Activated CD4-positive, alpha-beta T cell treated with anti-CD3 and anti-CD28 coated beads for 36 hours (primary cell): ENCODE measurements around the gene SLC25A22. TPM values are rescaled to one million over a fixed set of nuclear protein-coding genes. Genes with fewer than 3 reads are reported as not detected.

Source experiments
- ATAC-seq: fragments of 200-7000 bp; cut with Tn5 transposase; one replicate; pipeline ENCODE4 v1.10.0; 2021; ENCODE audit warnings: mild to moderate bottlenecking, moderate library complexity
- CTCF ChIA-PET: fragments of 350-600 bp; sonication (Branson Sonifier 250); formaldehyde crosslinking; loops from one replicate; lab custom pipeline; 2021; ENCODE audit warnings: antibody characterized with exemption; lab: Charles Lee
- POLR2A ChIA-PET: fragments of 350-600 bp; sonication (Branson Sonifier 250); formaldehyde crosslinking; loops from one replicate; lab custom pipeline; 2021; ENCODE audit warnings: antibody characterized with exemption, inconsistent platforms; lab: Charles Lee
- DNase-seq: peaks from one replicate; pipeline ENCODE4 v3.0.0-alpha.2; 2020
- H3K27ac Mint-ChIP-seq: one replicate; pipeline ENCODE4 v1.8.0; 2021; ENCODE audit warnings: mixed read lengths
- H3K27me3 Mint-ChIP-seq: one replicate; pipeline ENCODE4 v1.8.0; 2021; ENCODE audit warnings: mixed read lengths
- H3K36me3 Mint-ChIP-seq: one replicate; pipeline ENCODE4 v1.8.0; 2021; ENCODE audit warnings: low read depth, mixed read lengths
- H3K4me1 Mint-ChIP-seq: one replicate; pipeline ENCODE4 v1.8.0; 2021; ENCODE audit warnings: mixed read lengths
- H3K4me3 Mint-ChIP-seq: one replicate; pipeline ENCODE4 v1.8.0; 2021; ENCODE audit warnings: mild to moderate bottlenecking, moderate library complexity, mixed read lengths
- H3K9me3 Mint-ChIP-seq: one replicate; pipeline ENCODE4 v1.8.0; 2021; ENCODE audit warnings: low read depth, mixed read lengths
- intact Hi-C, 2 experiments: fragments of 100-400 bp; cut with DNase I in 1 of 2; cut with micrococcal nuclease in 1 of 2; formaldehyde crosslinking; loops; one replicate each; pipeline versions ENCODE4 v1.14.2 to v1.15.1; 2022 to 2024; cut with DNase I, micrococcal nuclease
- total RNA-seq, 2 experiments: library from RNA; stranded (reverse); gene quantifications; one replicate each; pipeline ENCODE4 v1.2.3, GENCODE V29; 2021

The SLC25A22 gene
- total RNA-seq, 2 experiments from 2014 or later = 33.9 to 36.6 TPM

- H3K27me3 Mint-ChIP-seq = no peaks in the 10 kb centered on the region
- intact Hi-C loops = loop anchor here (1.0 kb wide), 7 partner anchors 10 to 314 kb away; partner anchors contain the start of genes RPLP2 (in 2 of the 2), CHID1 (in 1 of the 2), GATD1 (in 1 of the 2) and POLR2L (in 1 of the 2)
- POLR2A ChIA-PET = interaction anchor here (0.6 to 2.7 kb wide), 7 partner anchors 8 to 312 kb away, joined by 3 to 24 read pairs (median 4); partner anchors contain the start of genes CD151, CRACR2B, RPLP2 and TSPAN4
- no peak overlapping the region for H3K27ac Mint-ChIP-seq
- peaks cover 11% of the 10 kb centered on the region for H3K4me1 Mint-ChIP-seq
- peak overlapping the region; percentile 72 for H3K4me3 Mint-ChIP-seq
- ATAC-seq (peak; percentile 74), DNase-seq (peak; percentile 95)
- H3K9me3 Mint-ChIP-seq = no peaks in the 10 kb centered on the region
- CTCF ChIA-PET = interaction anchor here (0.7 to 1.5 kb wide), 3 partner anchors 11 to 28 kb away, joined by 3 read pairs; partner anchors contain the start of gene RPLP2
- peaks cover 9% of the 10 kb centered on the region for H3K36me3 Mint-ChIP-seq
These were observed 22.0 kb upstream of the SLC25A22 start for GRCh38 chr11:819943-820649.

GRCh38 chr11:819129-819931 is 21.2 kb upstream of the SLC25A22 start:
- peak; percentile 82 for ATAC-seq
- H3K27me3 Mint-ChIP-seq = no peaks in the 10 kb centered on the region
- intact Hi-C loops = loop anchor here in 1 of 2 experiments (1.0 kb wide), 4 partner anchors 10 to 91 kb away; partner anchors contain the start of genes CHID1, POLR2L, RPLP2 and TSPAN4
- H3K27ac Mint-ChIP-seq = no peak overlapping the region
- CTCF ChIA-PET = interaction anchor here (0.7 to 1.5 kb wide), 4 partner anchors 10 to 124 kb away, joined by 3 read pairs; partner anchors contain the start of genes RPLP2 and TMEM80
- POLR2A ChIA-PET = interaction anchor here (0.6 to 2.7 kb wide), 8 partner anchors 8 to 288 kb away, joined by 3 to 24 read pairs (median 4); partner anchors contain the start of genes CD151, CRACR2B, RPLP2 and TSPAN4
- H3K36me3 Mint-ChIP-seq = peaks cover 4% of the 10 kb centered on the region
- DNase-seq = peak; percentile 95
- no peaks in the 10 kb centered on the region for H3K9me3 Mint-ChIP-seq
- peak overlapping the region; percentile 72 for H3K4me3 Mint-ChIP-seq
- H3K4me1 Mint-ChIP-seq = peaks cover 11% of the 10 kb centered on the region

DNA sequence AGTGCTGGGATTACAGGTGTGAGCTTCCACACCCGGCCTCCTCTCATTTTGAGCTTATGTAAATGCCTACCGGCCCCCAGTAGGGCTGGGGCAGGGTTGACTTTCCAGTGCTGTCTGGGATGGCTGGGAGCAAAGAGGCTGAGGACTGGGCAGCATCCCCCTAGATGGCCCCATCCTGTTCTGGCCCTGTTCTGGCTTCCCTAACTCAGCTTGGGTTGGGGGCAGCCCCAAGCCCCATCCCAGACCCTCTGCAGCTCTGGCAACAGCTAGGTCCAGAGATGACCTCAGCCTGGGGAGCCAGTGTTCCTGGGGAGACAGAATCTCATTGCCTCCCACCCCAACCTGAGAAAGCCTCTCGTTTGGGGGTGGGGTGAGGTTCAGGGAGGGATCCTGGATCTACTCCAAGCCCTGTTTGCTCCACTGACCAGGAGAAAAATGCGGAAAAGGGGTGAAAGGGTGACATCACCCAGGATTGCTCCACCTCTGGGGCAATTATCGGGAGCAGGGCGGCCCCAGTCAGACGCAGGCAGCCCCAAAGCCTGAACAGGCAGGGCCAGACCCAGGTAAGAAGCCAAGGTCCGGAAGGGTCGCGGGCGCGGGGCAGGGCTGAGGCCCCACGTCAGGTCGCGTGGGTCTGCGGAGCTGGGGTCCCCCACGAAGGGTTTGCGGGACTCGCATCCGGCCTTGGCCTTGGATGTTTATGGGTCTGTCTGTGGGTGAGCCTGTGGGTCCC is 20.5 kb upstream of the SLC25A22 start, which contains the start of gene PNPLA2:
PNPLA2 (plus strand) TSS at position 519 of the 733 bp plus-strand sequence. CDS start 805 bp downstream, outside the sequence.
- DNase-seq (no peak), ATAC-seq (no peak)
- CTCF ChIA-PET = interaction anchor here (1.0 to 1.5 kb wide), 2 partner anchors 9 to 30 kb away, joined by 3 read pairs; partner anchors contain the start of gene RPLP2
- Mint-ChIP-seq H3K4me3 (peak within 1 kb of the TSS; percentile 72), H3K27me3 (no peaks in the 10 kb centered on the region), H3K9me3 (no peaks in the 10 kb centered on the region), H3K27ac (no peak within 1 kb of the TSS), H3K4me1 (peaks cover 11% of the 10 kb centered on the region), H3K36me3 (peaks cover 6% of the 10 kb centered on the region)
- POLR2A ChIA-PET = interaction anchor here (0.6 to 2.7 kb wide), 6 partner anchors 9 to 287 kb away, joined by 3 to 24 read pairs (median 6); partner anchors contain the start of genes CD151, CRACR2B and RPLP2
- intact Hi-C loops = loop anchor here in 1 of 2 experiments (1.0 kb wide), 4 partner anchors 9 to 92 kb away; partner anchors contain the start of genes CHID1, POLR2L, RPLP2 and TSPAN4

DNA sequence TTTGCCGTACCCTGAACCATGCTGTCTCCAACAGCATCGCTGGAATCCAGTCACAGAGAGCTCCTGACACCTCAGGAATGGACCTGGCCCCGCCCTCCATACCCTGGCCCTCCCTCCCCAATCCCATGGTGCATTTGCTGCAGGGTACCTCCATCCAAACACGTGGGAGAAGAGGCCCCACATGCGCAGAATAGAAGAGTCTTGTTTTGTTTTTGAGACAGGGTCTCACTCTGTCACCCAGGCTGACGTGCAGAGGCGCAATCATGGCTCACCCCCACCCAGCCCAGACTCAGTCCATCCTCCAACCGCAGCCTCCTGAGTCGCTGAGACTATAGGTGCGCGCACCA is 18.3 kb upstream of the SLC25A22 start:
- H3K4me1 Mint-ChIP-seq = peaks cover 23% of the 10 kb centered on the region
- H3K27me3 Mint-ChIP-seq = no peaks in the 10 kb centered on the region
- H3K36me3 Mint-ChIP-seq = peaks cover 20% of the 10 kb centered on the region
- no peak for ATAC-seq
- CTCF ChIA-PET = no interaction called here
- H3K4me3 Mint-ChIP-seq = no peak overlapping the region
- H3K27ac Mint-ChIP-seq = no peak overlapping the region
- no peaks in the 10 kb centered on the region for H3K9me3 Mint-ChIP-seq
- POLR2A ChIA-PET = no interaction called here
- DNase-seq = no peak
- intact Hi-C loops = no loop called here

- H3K36me3 Mint-ChIP-seq = peaks cover 25% of the 10 kb centered on the region
- peaks cover 25% of the 10 kb centered on the region for H3K4me1 Mint-ChIP-seq
- ATAC-seq (no peak), DNase-seq (no peak)
- H3K27me3 Mint-ChIP-seq = no peaks in the 10 kb centered on the region
- CTCF ChIA-PET = no interaction called here
- POLR2A ChIA-PET = no interaction called here
- H3K4me3 Mint-ChIP-seq = no peak overlapping the region
- H3K9me3 Mint-ChIP-seq = no peaks in the 10 kb centered on the region
- no peak overlapping the region for H3K27ac Mint-ChIP-seq
- intact Hi-C loops = no loop called here
These were observed 17.8 kb upstream of the SLC25A22 start for GRCh38 chr11:815675-816432.

- Mint-ChIP-seq H3K36me3 (peaks cover 33% of the 10 kb centered on the region), H3K4me3 (no peak overlapping the region), H3K4me1 (peaks cover 21% of the 10 kb centered on the region), H3K27ac (peak overlapping the region; percentile 27), H3K9me3 (no peaks in the 10 kb centered on the region), H3K27me3 (no peaks in the 10 kb centered on the region)
- POLR2A ChIA-PET = no interaction called here
- no peak for ATAC-seq
- no peak for DNase-seq
- CTCF ChIA-PET = interaction anchor here (0.7 kb wide), 1 partner anchor 28 kb away, joined by 3 read pairs; no protein-coding TSS in a partner anchor
- intact Hi-C loops = no loop called here
These were observed 15.5 kb upstream of the SLC25A22 start for GRCh38 chr11:813456-814096.

GRCh38 chr11:813072-813455 is 15.0 kb upstream of the SLC25A22 start:
- ATAC-seq (no peak), DNase-seq (no peak)
- peaks cover 24% of the 10 kb centered on the region for H3K4me1 Mint-ChIP-seq
- ChIA-PET CTCF (interaction anchor here (0.7 kb wide), 1 partner anchor 28 kb away, joined by 3 read pairs; no protein-coding TSS in a partner anchor), POLR2A (interaction anchor here (0.8 kb wide), 1 partner anchor 17 kb away, joined by 3 read pairs; no protein-coding TSS in a partner anchor)
- H3K27me3 Mint-ChIP-seq = no peaks in the 10 kb centered on the region
- intact Hi-C loops = no loop called here
- peak overlapping the region; percentile 19 for H3K27ac Mint-ChIP-seq
- peaks cover 33% of the 10 kb centered on the region for H3K36me3 Mint-ChIP-seq
- H3K4me3 Mint-ChIP-seq = peak overlapping the region; percentile 94
- no peaks in the 10 kb centered on the region for H3K9me3 Mint-ChIP-seq

- no peak for ATAC-seq
- intact Hi-C loops = no loop called here
- H3K4me3 Mint-ChIP-seq = peak overlapping the region; percentile 94
- CTCF ChIA-PET = interaction anchor here (0.6 kb wide), 1 partner anchor 113 kb away, joined by 4 read pairs; the partner anchor contains the start of gene AP2A2
- POLR2A ChIA-PET = interaction anchor here (0.8 kb wide), 1 partner anchor 16 kb away, joined by 3 read pairs; no protein-coding TSS in a partner anchor
- DNase-seq = no peak
- H3K27ac Mint-ChIP-seq = peak overlapping the region; percentile 88
- peaks cover 28% of the 10 kb centered on the region for H3K4me1 Mint-ChIP-seq
- no peaks in the 10 kb centered on the region for H3K9me3 Mint-ChIP-seq
- H3K36me3 Mint-ChIP-seq = peaks cover 35% of the 10 kb centered on the region
- H3K27me3 Mint-ChIP-seq = no peaks in the 10 kb centered on the region
These were observed 14.3 kb upstream of the SLC25A22 start for GRCh38 chr11:812390-812789.

DNA sequence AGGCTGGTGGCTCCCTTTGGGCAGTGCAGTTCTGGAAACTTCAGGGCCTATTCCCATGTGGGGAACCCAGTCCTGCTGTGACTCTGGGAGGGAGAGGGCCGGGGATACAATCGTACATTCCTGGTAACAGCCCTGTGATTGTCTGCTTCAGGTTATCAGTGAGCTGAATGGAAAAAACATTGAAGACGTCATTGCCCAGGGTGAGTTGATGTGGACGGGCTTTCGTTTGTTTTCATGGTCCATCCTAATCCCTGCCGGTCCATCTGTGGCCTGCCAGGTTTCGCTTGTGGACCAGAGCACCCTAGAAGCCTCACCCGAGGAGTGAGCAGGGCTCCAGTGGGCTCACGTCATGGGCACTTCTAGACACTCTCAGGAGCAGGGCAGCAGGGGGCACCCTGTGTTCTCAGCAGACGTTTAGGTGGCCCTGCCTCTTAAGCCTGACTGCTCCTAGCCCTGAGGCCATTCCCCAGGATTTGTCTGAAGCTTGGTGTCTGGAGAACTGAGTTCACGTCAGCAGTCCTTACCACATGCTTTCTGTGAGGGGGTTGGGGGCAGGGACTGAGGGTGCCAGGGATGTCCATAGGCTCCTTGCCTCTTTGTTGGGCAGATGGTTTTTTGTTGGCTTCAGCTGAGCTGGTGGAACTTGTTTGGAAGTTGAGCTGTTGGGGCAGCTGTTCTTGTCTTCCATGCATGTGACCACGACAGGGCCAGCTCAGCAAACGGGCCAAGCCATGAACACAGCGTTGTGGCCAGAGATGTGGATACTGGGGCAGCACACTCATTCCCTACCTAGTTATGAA is 13.6 kb upstream of the SLC25A22 start:
- DNase-seq = no peak
- POLR2A ChIA-PET = interaction anchor here (0.9 kb wide), 1 partner anchor 8 kb away, joined by 5 read pairs; no protein-coding TSS in a partner anchor
- Mint-ChIP-seq H3K27me3 (no peaks in the 10 kb centered on the region), H3K9me3 (no peaks in the 10 kb centered on the region), H3K4me3 (peak overlapping the region; percentile 94), H3K36me3 (peaks cover 35% of the 10 kb centered on the region), H3K4me1 (peaks cover 30% of the 10 kb centered on the region), H3K27ac (peak overlapping the region; percentile 88)
- CTCF ChIA-PET = interaction anchor here (0.6 kb wide), 1 partner anchor 114 kb away, joined by 4 read pairs; the partner anchor contains the start of gene AP2A2
- ATAC-seq = no peak
- intact Hi-C loops = no loop called here
